Stomach (tissue), 9 donors: Measurements from ENCODE around the gene CAPN14. TPM values are rescaled to one million over a fixed set of nuclear protein-coding genes. Genes with fewer than 3 reads are reported as not detected.

Source experiments
- DNase-seq, 2 donors: peaks; one replicate each; pipeline versions ENCODE4 v3.0.0 to v3.0.0-alpha.2; 2013 to 2019
- H3K27ac ChIP-seq, 5 donors: fragments of 200-600 bp in 4 of 5; sonication (generic) in 4 of 5; one replicate each; pipeline ENCODE4 v1.5.1; 2013 to 2019; ENCODE audit warnings: mild to moderate bottlenecking in 1 of 5, moderate library complexity in 1 of 5
- H3K27me3 ChIP-seq, 3 donors: fragments of 200-600 bp; sonication (generic); one replicate each; pipeline ENCODE4 v1.5.1; 2017 to 2019; ENCODE audit warnings: mixed run types in 1 of 3
- H3K36me3 ChIP-seq, 4 donors: fragments of 200-600 bp; sonication (generic); 1 replicate in 3 of 4; 2 replicates in 1 of 4; pipeline ENCODE4 v1.5.1; 2016 to 2019
- H3K4me1 ChIP-seq, 4 donors: fragments of 200-600 bp; sonication (generic); one replicate each; pipeline ENCODE4 v1.5.1; 2016 to 2019
- H3K4me3 ChIP-seq, 4 donors: fragments of 200-600 bp; sonication (generic) in 3 of 4; one replicate each; pipeline ENCODE4 v1.5.1; 2016 to 2019; ENCODE audit warnings: mild to moderate bottlenecking in 1 of 4
- H3K9me3 ChIP-seq, 4 donors: fragments of 200-600 bp; sonication (generic); one replicate each; pipeline ENCODE4 v1.5.1; 2016 to 2019
- EP300 ChIP-seq: sonication (generic); formaldehyde crosslinking; IDR thresholded peaks from one replicate; pipeline ENCODE4 v1.6.1; 2017; ENCODE audit warnings: antibody characterized with exemption
- POLR2A ChIP-seq, 4 donors: fragments of 450-650 bp; IDR thresholded peaks; one replicate each; pipeline ENCODE4 v1.6.1; 2016; ENCODE audit warnings: antibody characterized with exemption in 4 of 4, control low read depth in 2 of 4, mild to moderate bottlenecking in 1 of 4, moderate library complexity in 1 of 4
- POLR2AphosphoS5 ChIP-seq, 3 donors: sonication (generic); formaldehyde crosslinking; IDR thresholded peaks; one replicate each; pipeline ENCODE4 v1.6.1; 2016; ENCODE audit warnings: antibody characterized with exemption in 3 of 3
- WGBS, 5 donors: extraction: QIAGEN DNeasy Blood & Tissue Kit in 3 of 5; methylation state at CpG; one replicate each; pipeline versions ENCODE4 v1.1.5 to v1.1.7; 2013 to 2018; 5-methylcytosine and 5-hydroxymethylcytosine counted together
- intact Hi-C: fragments of 100-400 bp; cut with DNase I; formaldehyde crosslinking; loops from one replicate; pipeline ENCODE4 v1.15.1; 2023; ENCODE audit warnings: low total_unique reads
- polyA plus RNA-seq, 3 donors: library from polyadenylated mRNA; stranded (reverse); fragments of 200-250 nt; gene quantifications; one replicate each; pipeline ENCODE4 v1.2.3, GENCODE V29; 2013
- total RNA-seq, 5 donors: library from RNA; depleted of rRNA; stranded (reverse); fragments of >200 nt; gene quantifications; one replicate each; pipeline versions ENCODE4 v1.1.0 to v1.2.3, GENCODE V29; 2014 to 2016
- TF ChIP-seq, protein P1 (sequence below), 7 experiments: fragments of 450-650 bp in 4 of 7; fragments of 200-600 bp in 3 of 7; sonication (generic) in 3 of 7; IDR thresholded peaks; one replicate each; pipeline ENCODE4 v1.5.1; 2016 to 2019; ENCODE audit warnings: antibody characterized with exemption in 7 of 7, control low read depth in 2 of 7, mild to moderate bottlenecking in 1 of 7
- donor health status: healthy with polysubstance abuse.
- donor health status: Bipolar disorder and iron deficiency.
- donor health status: healthy.

CAPN14 gene
- total and polyA plus RNA-seq, 8 donors = 0.06 to 66.0 (median 1.3) TPM; not detected in 5

- peak overlapping the region; percentile 56 to 75 (median 64) for H3K4me3 ChIP-seq
- no peaks in the 10 kb centered on the region for H3K36me3 ChIP-seq
- intact Hi-C loops = loop anchor here (10.0 kb wide), 1 partner anchor 80 kb away; no protein-coding TSS in a partner anchor
- WGBS, 5 donors = 53 to 67% (median 62%) methylated on average over 13 to 17 of the region's 17 CpGs
- peaks cover 0 to 8% (median 0%) of the 10 kb centered on the region in 3 donors for H3K27me3 ChIP-seq
- peak overlapping the region in 3 of 5 donors; percentile 59 to 69 (median 65) for H3K27ac ChIP-seq
- TF ChIP-seq EP300 (no peak), POLR2A (IDR thresholded peaks at IDR 0.05) (no peak)
- TF ChIP-seq, protein P1, sequence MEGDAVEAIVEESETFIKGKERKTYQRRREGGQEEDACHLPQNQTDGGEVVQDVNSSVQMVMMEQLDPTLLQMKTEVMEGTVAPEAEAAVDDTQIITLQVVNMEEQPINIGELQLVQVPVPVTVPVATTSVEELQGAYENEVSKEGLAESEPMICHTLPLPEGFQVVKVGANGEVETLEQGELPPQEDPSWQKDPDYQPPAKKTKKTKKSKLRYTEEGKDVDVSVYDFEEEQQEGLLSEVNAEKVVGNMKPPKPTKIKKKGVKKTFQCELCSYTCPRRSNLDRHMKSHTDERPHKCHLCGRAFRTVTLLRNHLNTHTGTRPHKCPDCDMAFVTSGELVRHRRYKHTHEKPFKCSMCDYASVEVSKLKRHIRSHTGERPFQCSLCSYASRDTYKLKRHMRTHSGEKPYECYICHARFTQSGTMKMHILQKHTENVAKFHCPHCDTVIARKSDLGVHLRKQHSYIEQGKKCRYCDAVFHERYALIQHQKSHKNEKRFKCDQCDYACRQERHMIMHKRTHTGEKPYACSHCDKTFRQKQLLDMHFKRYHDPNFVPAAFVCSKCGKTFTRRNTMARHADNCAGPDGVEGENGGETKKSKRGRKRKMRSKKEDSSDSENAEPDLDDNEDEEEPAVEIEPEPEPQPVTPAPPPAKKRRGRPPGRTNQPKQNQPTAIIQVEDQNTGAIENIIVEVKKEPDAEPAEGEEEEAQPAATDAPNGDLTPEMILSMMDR (IDR thresholded peaks at IDR 0.05) = no peak
- H3K4me1 ChIP-seq = peaks cover 5 to 35% (median 21%) of the 10 kb centered on the region in 4 donors
- no peak for DNase-seq
- H3K9me3 ChIP-seq = no peaks in the 10 kb centered on the region
These were observed 17.6 kb upstream of the CAPN14 start for GRCh38 chr2:31234683-31235503.

DNA sequence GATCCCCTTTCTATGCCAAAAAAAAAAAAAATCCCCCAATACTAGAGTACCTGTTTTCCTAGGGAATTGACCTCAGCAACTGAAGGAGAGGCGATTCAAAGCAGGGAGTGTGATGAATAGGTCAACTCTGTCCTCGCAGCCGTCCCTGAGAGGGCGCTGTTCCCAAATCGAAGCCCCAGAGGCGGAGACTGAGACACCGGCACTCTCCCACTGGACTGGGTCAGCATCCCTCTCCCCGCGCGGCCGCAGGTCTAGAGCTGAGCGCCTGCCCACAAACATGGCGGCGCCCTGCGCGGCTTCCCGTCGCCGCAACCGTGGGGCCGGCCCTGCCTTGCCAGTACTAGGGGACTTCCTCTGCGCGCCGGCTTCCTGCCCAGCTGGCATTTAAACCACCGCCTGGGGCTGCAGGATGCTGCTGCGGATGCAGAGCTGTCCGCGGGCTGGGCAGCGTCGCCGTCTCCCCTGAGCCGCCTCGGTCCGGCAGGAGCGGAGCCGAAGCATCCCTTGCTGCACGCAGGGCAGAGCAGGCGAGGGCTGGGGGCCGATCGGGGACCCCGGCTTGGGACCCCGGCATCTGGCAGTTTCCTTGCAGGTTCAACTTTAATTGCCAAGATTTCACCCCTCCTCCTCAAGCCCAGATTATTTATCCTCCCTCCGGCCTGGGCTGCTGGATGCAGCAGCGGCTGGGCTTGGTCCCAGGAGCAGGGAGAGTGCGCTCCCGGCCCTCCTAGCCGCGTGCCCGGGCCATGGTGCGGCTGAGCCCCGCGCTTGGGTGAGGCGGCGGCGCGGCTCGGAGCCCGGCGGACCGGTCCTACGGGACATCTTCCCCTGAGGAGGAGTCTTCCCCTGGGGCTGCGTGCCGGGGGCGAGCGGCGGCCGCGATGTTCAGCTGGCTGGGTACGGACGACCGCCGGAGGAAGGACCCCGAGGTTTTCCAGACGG, 16.7 kb upstream of the CAPN14 start, which contains the start of gene EHD3:
EHD3 (plus strand) TSS at position 412 of the 942 bp plus-strand sequence; CDS start at position 882, 470 bp downstream.
- Histone ChIP-seq H3K4me1 (peaks cover 5 to 32% (median 21%) of the 10 kb centered on the region in 4 donors), H3K4me3 (peak within 1 kb of the TSS; percentile 56 to 75 (median 64)), H3K27ac (peak within 1 kb of the TSS; percentile 6 to 69 (median 59)), H3K36me3 (no peaks in the 10 kb centered on the region), H3K9me3 (no peaks in the 10 kb centered on the region), H3K27me3 (peaks cover 0 to 8% (median 0%) of the 10 kb centered on the region in 3 donors)
- peak; percentile 83 to 95 for DNase-seq
- WGBS, 5 donors = 2 to 4% (median 2%) methylated on average over 48 to 74 of the region's 74 CpGs
- TF ChIP-seq, protein P1 (IDR thresholded peaks at IDR 0.05) = peak in 5 of 7 experiments; percentile 13 to 47 (median 25)
- no peak for TF ChIP-seq EP300
- TF ChIP-seq POLR2AphosphoS5 (IDR thresholded peaks at IDR 0.05) = peak in 2 of 3 donors; percentile 20 to 36
- intact Hi-C loops = loop anchor here (10.0 kb wide), 1 partner anchor 81 kb away; no protein-coding TSS in a partner anchor

DNA sequence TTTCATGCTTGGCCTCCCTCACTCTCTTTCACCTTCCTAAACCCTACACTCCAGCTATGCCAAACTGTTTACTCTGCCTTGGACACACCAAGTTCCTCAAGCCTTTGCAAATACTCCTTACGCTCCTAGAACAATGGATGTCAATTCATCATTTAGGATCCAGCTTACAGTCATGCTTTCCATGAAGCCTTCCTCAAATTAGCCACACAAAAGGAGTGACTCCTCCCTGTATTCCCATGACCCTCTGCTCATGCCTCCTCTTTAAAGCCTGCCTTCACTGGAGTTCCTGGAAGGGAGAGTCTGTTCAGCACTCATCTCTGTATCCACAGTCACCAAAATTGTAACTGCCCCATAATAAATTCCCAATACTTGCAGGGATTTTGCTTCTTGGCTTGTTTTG, 15.9 kb upstream of the CAPN14 start:
- Histone ChIP-seq H3K27me3 (peaks cover 0 to 8% (median 0%) of the 10 kb centered on the region in 3 donors), H3K9me3 (no peaks in the 10 kb centered on the region), H3K4me1 (peaks cover 5 to 28% (median 21%) of the 10 kb centered on the region in 4 donors), H3K4me3 (no peak overlapping the region), H3K36me3 (no peaks in the 10 kb centered on the region), H3K27ac (no peak overlapping the region)
- no peak for TF ChIP-seq POLR2A (IDR thresholded peaks at IDR 0.05)
- TF ChIP-seq POLR2AphosphoS5 (IDR thresholded peaks at IDR 0.05) = no peak
- TF ChIP-seq, protein P1 (IDR thresholded peaks at IDR 0.05) = no peak
- no peak for TF ChIP-seq EP300
- WGBS, 5 donors = 29 to 68% (median 43%) methylated on average over 1 of the region's 1 CpG
- intact Hi-C loops = loop anchor here (10.0 kb wide), 1 partner anchor 82 kb away; no protein-coding TSS in a partner anchor
- DNase-seq = no peak

GRCh38 chr2:31232586-31232985, 15.3 kb upstream of the CAPN14 start:
- H3K27me3 ChIP-seq = peaks cover 0 to 13% (median 0%) of the 10 kb centered on the region in 3 donors
- H3K9me3 ChIP-seq = no peaks in the 10 kb centered on the region
- H3K4me1 ChIP-seq = peaks cover 5 to 28% (median 21%) of the 10 kb centered on the region in 4 donors
- H3K36me3 ChIP-seq = no peaks in the 10 kb centered on the region
- no peak overlapping the region for H3K27ac ChIP-seq
- intact Hi-C loops = loop anchor here (10.0 kb wide), 1 partner anchor 82 kb away; no protein-coding TSS in a partner anchor
- H3K4me3 ChIP-seq = no peak overlapping the region
- DNase-seq = no peak
- TF ChIP-seq POLR2AphosphoS5 (IDR thresholded peaks at IDR 0.05) = no peak
- no peak for TF ChIP-seq POLR2A (IDR thresholded peaks at IDR 0.05)
- no peak for TF ChIP-seq EP300
- TF ChIP-seq, protein P1 (IDR thresholded peaks at IDR 0.05) = no peak
- WGBS, 5 donors = 70 to 83% (median 78%) methylated on average over 4 of the region's 4 CpGs
